DOHH2 (cell line): ENCODE measurements around the gene SIRT2.

Experiments
- EZH2phosphoT487 ChIP-seq: fragments of 200-600 bp; sonication (generic); IDR thresholded peaks from 2 replicates; pipeline ENCODE4 v1.6.1; 2017; ENCODE audit warnings: borderline replicate concordance, mild to moderate bottlenecking, antibody characterized with exemption, low read length, moderate library complexity, mixed read lengths
- TF ChIP-seq, protein P1 (sequence below): fragments of 200-600 bp; sonication (generic); IDR thresholded peaks from one replicate; pipeline ENCODE4 v1.5.1; 2014; ENCODE audit warnings: antibody characterized with exemption, mild to moderate bottlenecking, low read depth, low read length; ENCODE audit not compliant: poor library complexity, severe bottlenecking

DNA sequence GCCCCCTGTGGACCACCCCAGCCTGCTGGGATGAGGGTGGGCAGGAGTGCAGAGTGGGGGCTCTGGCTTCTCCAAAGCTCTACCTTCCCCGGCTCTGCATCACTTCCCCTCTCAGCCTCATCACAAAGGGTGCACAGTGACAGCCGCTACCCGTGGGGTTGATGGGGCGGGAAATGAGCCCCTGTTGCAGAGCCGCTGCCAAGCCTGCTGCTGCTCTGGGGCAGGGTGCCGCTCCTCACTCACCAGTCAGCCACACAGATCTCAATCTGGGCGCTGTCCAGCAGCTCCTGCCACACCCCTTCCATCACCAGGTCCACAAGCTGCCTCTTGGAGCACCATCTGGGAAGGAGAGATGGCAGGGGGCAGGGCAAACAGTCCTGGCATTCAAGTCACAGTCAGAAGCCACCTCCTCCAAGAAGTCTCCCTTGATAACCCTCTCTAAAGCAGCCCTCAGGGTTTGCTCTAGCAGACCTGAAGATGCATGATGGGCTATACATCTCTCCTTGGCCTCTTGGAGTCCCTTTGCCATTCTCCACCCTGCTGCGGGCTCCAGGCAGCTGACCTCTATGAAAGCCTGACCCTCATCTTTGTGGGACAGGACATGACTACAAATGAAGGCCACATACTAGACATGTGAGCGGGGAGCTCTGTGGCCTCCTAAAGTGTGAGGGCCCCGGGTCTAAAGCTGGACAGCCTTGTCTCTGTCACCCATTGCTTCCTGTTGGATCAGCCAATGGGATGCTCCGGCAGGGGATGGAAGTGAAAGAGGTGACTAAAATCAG is 47.0 kb upstream of the SIRT2 start:
- TF ChIP-seq, protein P1, sequence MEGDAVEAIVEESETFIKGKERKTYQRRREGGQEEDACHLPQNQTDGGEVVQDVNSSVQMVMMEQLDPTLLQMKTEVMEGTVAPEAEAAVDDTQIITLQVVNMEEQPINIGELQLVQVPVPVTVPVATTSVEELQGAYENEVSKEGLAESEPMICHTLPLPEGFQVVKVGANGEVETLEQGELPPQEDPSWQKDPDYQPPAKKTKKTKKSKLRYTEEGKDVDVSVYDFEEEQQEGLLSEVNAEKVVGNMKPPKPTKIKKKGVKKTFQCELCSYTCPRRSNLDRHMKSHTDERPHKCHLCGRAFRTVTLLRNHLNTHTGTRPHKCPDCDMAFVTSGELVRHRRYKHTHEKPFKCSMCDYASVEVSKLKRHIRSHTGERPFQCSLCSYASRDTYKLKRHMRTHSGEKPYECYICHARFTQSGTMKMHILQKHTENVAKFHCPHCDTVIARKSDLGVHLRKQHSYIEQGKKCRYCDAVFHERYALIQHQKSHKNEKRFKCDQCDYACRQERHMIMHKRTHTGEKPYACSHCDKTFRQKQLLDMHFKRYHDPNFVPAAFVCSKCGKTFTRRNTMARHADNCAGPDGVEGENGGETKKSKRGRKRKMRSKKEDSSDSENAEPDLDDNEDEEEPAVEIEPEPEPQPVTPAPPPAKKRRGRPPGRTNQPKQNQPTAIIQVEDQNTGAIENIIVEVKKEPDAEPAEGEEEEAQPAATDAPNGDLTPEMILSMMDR: no peak
- TF ChIP-seq EZH2phosphoT487: no peak
